ENCODE measurements around the gene GRAP2.
"Not testable (repeated sequence)": the region's sequence is repeated elsewhere in the genome, so short reads cannot be mapped to it uniquely, and the experiment has no call there.

GRCh38 chr22:39869797-39870196, 31.1 kb upstream of the GRAP2 start:
- TF ChIP-seq CTCF, POLR2A (IDR thresholded peaks at IDR 0.05): not testable (repeated sequence)
